Measurements from ENCODE around the gene ADAMTS2. TPM values are rescaled to one million over a fixed set of nuclear protein-coding genes. Genes with fewer than 3 reads are reported as not detected.

ADAMTS2 gene
- total RNA-seq, 3 donors from 2014 or later (not counting 1 experiment from before 2014, with no cell fraction given), result 0.28 TPM; not detected in 2

DNA sequence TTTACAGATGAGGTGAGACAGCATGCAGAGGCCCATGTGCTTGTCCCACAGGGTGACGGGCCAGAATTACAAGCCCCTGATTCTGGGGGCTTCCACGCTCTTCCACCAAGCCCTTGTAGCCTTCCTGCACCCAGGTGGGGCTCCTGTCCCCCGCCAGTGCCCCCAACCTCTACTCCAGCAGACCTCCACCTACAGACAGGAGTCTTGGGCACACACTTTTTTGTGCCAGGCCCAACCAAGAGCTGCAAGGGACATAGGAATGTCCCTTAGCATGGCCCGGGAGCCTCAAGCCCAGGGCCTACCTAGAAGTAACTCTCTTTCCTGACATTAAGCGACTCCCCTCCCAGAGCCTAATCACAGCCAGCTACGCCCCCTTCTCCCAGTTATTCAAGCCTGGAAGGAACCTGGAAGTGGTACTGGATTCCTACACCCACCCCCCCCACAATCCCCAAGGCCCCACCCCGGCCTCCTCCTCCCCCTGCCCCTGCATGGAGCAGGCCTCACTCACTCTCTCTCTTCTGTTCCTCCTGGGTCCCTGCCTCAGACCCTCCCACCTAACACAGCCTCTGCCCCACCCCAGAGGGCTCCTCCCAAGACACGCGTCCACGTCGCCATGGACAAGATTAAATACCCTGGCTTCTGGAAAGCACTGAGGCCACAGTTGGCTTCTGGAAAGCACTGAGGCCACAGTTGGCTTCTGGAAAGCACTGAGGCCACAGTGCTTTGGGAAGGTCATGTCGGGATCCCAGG is 30.5 kb downstream of the ADAMTS2 start:
- no peak for ATAC-seq
- DNase-seq, result no peak
- intact Hi-C loops (cut with micrococcal nuclease), result no loop called here
- H3K4me3 ChIP-seq (ENCODE audit: low read length), result no peak overlapping the region
- H3K36me3 Mint-ChIP-seq, result no peaks in the 10 kb centered on the region
- 80% methylated on average over 12 of the region's 12 CpGs for WGBS (ENCODE audit: insufficient coverage)
- no peaks in the 10 kb centered on the region for H3K9me3 Mint-ChIP-seq
- no peak overlapping the region for H3K4me3 Mint-ChIP-seq
- peaks cover 0 to 3% of the 10 kb centered on the region in 2 donors for H3K27me3 Mint-ChIP-seq (ENCODE audit: low read depth in 2 of 2)
- H3K27ac ChIP-seq (ENCODE audit: low read length), result no peak overlapping the region
- no peaks in the 10 kb centered on the region for H3K9me3 ChIP-seq (ENCODE audit: control insufficient read depth, insufficient read depth, low read length)
- H3K4me1 ChIP-seq (ENCODE audit: control insufficient read depth, insufficient read depth, low read length), result peaks cover under 1% of the 10 kb centered on the region
- TF ChIP-seq, protein P1, sequence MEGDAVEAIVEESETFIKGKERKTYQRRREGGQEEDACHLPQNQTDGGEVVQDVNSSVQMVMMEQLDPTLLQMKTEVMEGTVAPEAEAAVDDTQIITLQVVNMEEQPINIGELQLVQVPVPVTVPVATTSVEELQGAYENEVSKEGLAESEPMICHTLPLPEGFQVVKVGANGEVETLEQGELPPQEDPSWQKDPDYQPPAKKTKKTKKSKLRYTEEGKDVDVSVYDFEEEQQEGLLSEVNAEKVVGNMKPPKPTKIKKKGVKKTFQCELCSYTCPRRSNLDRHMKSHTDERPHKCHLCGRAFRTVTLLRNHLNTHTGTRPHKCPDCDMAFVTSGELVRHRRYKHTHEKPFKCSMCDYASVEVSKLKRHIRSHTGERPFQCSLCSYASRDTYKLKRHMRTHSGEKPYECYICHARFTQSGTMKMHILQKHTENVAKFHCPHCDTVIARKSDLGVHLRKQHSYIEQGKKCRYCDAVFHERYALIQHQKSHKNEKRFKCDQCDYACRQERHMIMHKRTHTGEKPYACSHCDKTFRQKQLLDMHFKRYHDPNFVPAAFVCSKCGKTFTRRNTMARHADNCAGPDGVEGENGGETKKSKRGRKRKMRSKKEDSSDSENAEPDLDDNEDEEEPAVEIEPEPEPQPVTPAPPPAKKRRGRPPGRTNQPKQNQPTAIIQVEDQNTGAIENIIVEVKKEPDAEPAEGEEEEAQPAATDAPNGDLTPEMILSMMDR (IDR thresholded peaks at IDR 0.05), result no peak
- H3K27me3 ChIP-seq (ENCODE audit: control insufficient read depth, insufficient read depth, low read length), result no peaks in the 10 kb centered on the region
- H3K36me3 ChIP-seq (ENCODE audit: control insufficient read depth, insufficient read depth, low read length), result no peaks in the 10 kb centered on the region
- no peak overlapping the region for H3K27ac Mint-ChIP-seq
- H3K4me1 Mint-ChIP-seq, result peaks cover 0 to 4% of the 10 kb centered on the region in 2 donors

DNA sequence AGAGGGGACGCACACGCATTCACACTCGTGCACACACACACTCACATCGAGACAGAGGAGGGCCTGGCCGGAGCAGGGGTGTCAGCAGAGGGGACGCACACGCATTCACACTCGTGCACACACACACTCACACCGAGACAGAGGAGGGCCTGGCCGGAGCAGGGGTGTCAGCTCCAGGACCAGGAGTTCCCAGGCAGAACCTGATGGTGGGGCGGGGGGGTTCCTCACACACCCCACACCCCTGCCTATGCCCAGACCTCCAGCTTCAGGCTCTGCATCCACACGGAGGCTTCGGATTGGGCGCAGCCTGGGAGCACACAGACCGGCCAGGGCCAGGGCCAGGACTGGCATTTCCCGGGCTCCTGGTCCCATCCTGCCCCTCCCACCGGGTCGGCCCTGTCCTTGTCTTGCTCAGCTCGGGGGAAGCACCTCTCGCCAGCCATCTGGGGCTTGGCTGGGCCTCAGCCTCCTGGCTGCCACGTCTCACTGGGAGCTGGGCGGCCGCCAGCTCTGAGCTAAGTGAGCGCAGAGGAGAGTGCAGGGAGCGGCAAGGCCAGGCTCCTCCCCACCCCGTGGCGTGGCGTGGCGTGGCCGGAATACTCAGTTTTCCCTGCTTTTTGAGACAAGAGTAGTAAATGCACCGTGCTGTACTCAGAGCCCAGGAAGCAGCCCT is 31.3 kb downstream of the ADAMTS2 start:
- Histone ChIP-seq H3K4me3 (ENCODE audit: low read length) (no peak overlapping the region), H3K4me1 (ENCODE audit: control insufficient read depth, insufficient read depth, low read length) (no peaks in the 10 kb centered on the region), H3K27me3 (ENCODE audit: control insufficient read depth, insufficient read depth, low read length) (no peaks in the 10 kb centered on the region), H3K9me3 (ENCODE audit: control insufficient read depth, insufficient read depth, low read length) (no peaks in the 10 kb centered on the region), H3K27ac (ENCODE audit: low read length) (no peak overlapping the region), H3K36me3 (ENCODE audit: control insufficient read depth, insufficient read depth, low read length) (no peaks in the 10 kb centered on the region)
- Mint-ChIP-seq H3K4me1 (no peaks in the 10 kb centered on the region), H3K27me3 (ENCODE audit: low read depth in 2 of 2) (peaks cover 0 to 3% of the 10 kb centered on the region in 2 donors), H3K4me3 (no peak overlapping the region), H3K9me3 (no peaks in the 10 kb centered on the region), H3K27ac (no peak overlapping the region), H3K36me3 (no peaks in the 10 kb centered on the region)
- TF ChIP-seq, protein P1 (IDR thresholded peaks at IDR 0.05), result no peak
- ATAC-seq, result no peak
- DNase-seq, result no peak
- 92% methylated on average over 30 of the region's 31 CpGs for WGBS (ENCODE audit: insufficient coverage)
- intact Hi-C loops (cut with micrococcal nuclease), result no loop called here

DNA sequence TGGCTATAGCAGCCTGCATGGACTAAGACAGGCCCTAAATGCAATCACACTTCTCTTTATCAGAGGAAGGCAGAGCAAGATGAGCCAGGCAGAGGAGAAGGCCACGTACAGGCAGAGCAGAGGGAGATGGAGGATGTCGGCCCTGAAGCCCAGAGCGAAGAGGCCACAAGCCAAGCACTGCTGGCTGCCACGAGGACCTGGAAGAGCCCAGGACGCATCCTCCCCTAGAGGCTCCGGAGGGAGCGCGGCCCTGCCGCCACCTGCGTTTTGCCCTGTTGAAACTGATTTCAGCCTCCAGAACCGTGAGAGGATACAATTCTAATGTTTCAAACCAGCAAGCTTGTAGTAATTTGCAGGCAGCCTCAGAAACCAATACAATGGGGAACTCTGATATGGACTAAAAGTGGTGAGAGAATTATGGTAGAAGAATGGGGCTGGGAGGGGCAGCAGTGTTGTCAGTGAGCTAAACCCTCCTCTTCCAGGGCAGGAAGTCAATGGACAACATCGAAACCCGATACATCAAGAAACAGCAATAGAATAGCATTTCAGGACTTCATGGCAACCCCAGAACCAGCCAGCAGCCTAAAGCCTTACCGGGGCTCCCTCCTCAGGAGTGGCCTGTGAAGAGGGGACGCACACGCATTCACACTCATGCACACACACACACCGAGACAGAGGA is 32.6 kb downstream of the ADAMTS2 start:
- Mint-ChIP-seq H3K27ac (no peak overlapping the region), H3K27me3 (ENCODE audit: low read depth in 2 of 2) (peaks cover 0 to 3% of the 10 kb centered on the region in 2 donors), H3K36me3 (no peaks in the 10 kb centered on the region), H3K4me1 (no peaks in the 10 kb centered on the region), H3K4me3 (no peak overlapping the region), H3K9me3 (no peaks in the 10 kb centered on the region)
- WGBS (ENCODE audit: insufficient coverage), result 89% methylated on average over 14 of the region's 17 CpGs
- Histone ChIP-seq H3K27me3 (ENCODE audit: control insufficient read depth, insufficient read depth, low read length) (no peaks in the 10 kb centered on the region), H3K36me3 (ENCODE audit: control insufficient read depth, insufficient read depth, low read length) (no peaks in the 10 kb centered on the region), H3K4me3 (ENCODE audit: low read length) (no peak overlapping the region), H3K9me3 (ENCODE audit: control insufficient read depth, insufficient read depth, low read length) (no peaks in the 10 kb centered on the region), H3K4me1 (ENCODE audit: control insufficient read depth, insufficient read depth, low read length) (no peaks in the 10 kb centered on the region), H3K27ac (ENCODE audit: low read length) (no peak overlapping the region)
- TF ChIP-seq, protein P1 (IDR thresholded peaks at IDR 0.05), result no peak
- ATAC-seq (no peak), DNase-seq (no peak)
- intact Hi-C loops (cut with micrococcal nuclease), result no loop called here

Data from natural killer cell (primary cell).